ENCODE measurements around the gene TBC1D9B.

The TBC1D9B gene

GRCh38 chr5:179880848-179881590 lies 26.7 kb downstream of the TBC1D9B start:
- Histone ChIP-seq H3K4ac (ENCODE audit: low read depth, low read length) (no peak overlapping the region), H3K79me2 (ENCODE audit: control insufficient read depth, insufficient read depth, low read length) (no peaks in the 10 kb centered on the region), H4K5ac (ENCODE audit: low read length) (no peak overlapping the region), H2BK5ac (ENCODE audit: low read length) (no peak overlapping the region), H3K79me1 (ENCODE audit: low read length) (no peaks in the 10 kb centered on the region), H3K27ac (ENCODE audit: low read depth, low read length) (no peak overlapping the region), H3K18ac (ENCODE audit: low read length) (no peak overlapping the region), H3K56ac (ENCODE audit: low read length) (no peak overlapping the region), H3K9ac (ENCODE audit: low read length) (no peak overlapping the region), H3K4me3 (ENCODE audit: low read length) (no peak overlapping the region), H2AK5ac (ENCODE audit: low read length) (no peak overlapping the region), H3K27me3 (ENCODE audit: insufficient read depth, low read length, poor library complexity) (no peaks in the 10 kb centered on the region), H2BK15ac (replicated peaks; ENCODE audit: low read depth) (no peak overlapping the region), H2BK120ac (ENCODE audit: low read depth, low read length) (no peak overlapping the region), H3K4me1 (ENCODE audit: control insufficient read depth, low read depth, low read length) (no peaks in the 10 kb centered on the region), H3K23ac (ENCODE audit: low read length) (no peak overlapping the region), H3K36me3 (ENCODE audit: control insufficient read depth, insufficient read depth, low read length) (peaks cover 12% of the 10 kb centered on the region), H3K4me2 (ENCODE audit: low read length) (no peak overlapping the region), H4K8ac (ENCODE audit: low read depth, low read length) (no peak overlapping the region)
- no CpG with 5 or more reads among the region's 25 CpGs for WGBS (ENCODE audit: extremely low coverage, insufficient coverage, low lambda C conversion rate)
- no peak for DNase-seq

- peaks cover 11% of the 10 kb centered on the region for H3K36me3 ChIP-seq (ENCODE audit: control insufficient read depth, insufficient read depth, low read length)
- H3K4me2 ChIP-seq (ENCODE audit: low read length): no peak overlapping the region
- no peak overlapping the region for H3K23ac ChIP-seq (ENCODE audit: low read length)
- H3K4me3 ChIP-seq (ENCODE audit: low read length): no peak overlapping the region
- no peak overlapping the region for H3K56ac ChIP-seq (ENCODE audit: low read length)
- no peak overlapping the region for H3K4ac ChIP-seq (ENCODE audit: low read depth, low read length)
- no peaks in the 10 kb centered on the region for H3K79me2 ChIP-seq (ENCODE audit: control insufficient read depth, insufficient read depth, low read length)
- H3K79me1 ChIP-seq (ENCODE audit: low read length): no peaks in the 10 kb centered on the region
- H3K9ac ChIP-seq (ENCODE audit: low read length): no peak overlapping the region
- no peak overlapping the region for H2BK5ac ChIP-seq (ENCODE audit: low read length)
- H3K18ac ChIP-seq (ENCODE audit: low read length): no peak overlapping the region
- H2BK15ac ChIP-seq (replicated peaks; ENCODE audit: low read depth): no peak overlapping the region
- H3K4me1 ChIP-seq (ENCODE audit: control insufficient read depth, low read depth, low read length): no peaks in the 10 kb centered on the region
- no peak overlapping the region for H3K27ac ChIP-seq (ENCODE audit: low read depth, low read length)
- WGBS (ENCODE audit: extremely low coverage, insufficient coverage, low lambda C conversion rate): no CpG with 5 or more reads among the region's 12 CpGs
- no peak overlapping the region for H2AK5ac ChIP-seq (ENCODE audit: low read length)
- H2BK120ac ChIP-seq (ENCODE audit: low read depth, low read length): no peak overlapping the region
- H4K8ac ChIP-seq (ENCODE audit: low read depth, low read length): no peak overlapping the region
- DNase-seq: no peak
- H3K27me3 ChIP-seq (ENCODE audit: insufficient read depth, low read length, poor library complexity): no peaks in the 10 kb centered on the region
- H4K5ac ChIP-seq (ENCODE audit: low read length): no peak overlapping the region
These were observed 27.5 kb downstream of the TBC1D9B start for GRCh38 chr5:179880066-179880650.

GRCh38 chr5:179879690-179880010 lies 28.0 kb downstream of the TBC1D9B start:
- Histone ChIP-seq H3K18ac (ENCODE audit: low read length) (no peak overlapping the region), H3K27ac (ENCODE audit: low read depth, low read length) (no peak overlapping the region), H3K56ac (ENCODE audit: low read length) (no peak overlapping the region), H3K79me2 (ENCODE audit: control insufficient read depth, insufficient read depth, low read length) (no peaks in the 10 kb centered on the region), H3K4me3 (ENCODE audit: low read length) (no peak overlapping the region), H3K4ac (ENCODE audit: low read depth, low read length) (no peak overlapping the region), H4K8ac (ENCODE audit: low read depth, low read length) (no peak overlapping the region), H3K4me2 (ENCODE audit: low read length) (no peak overlapping the region), H2BK15ac (replicated peaks; ENCODE audit: low read depth) (no peak overlapping the region), H3K36me3 (ENCODE audit: control insufficient read depth, insufficient read depth, low read length) (peaks cover 8% of the 10 kb centered on the region), H3K23ac (ENCODE audit: low read length) (no peak overlapping the region), H3K4me1 (ENCODE audit: control insufficient read depth, low read depth, low read length) (no peaks in the 10 kb centered on the region), H2BK120ac (ENCODE audit: low read depth, low read length) (no peak overlapping the region), H3K27me3 (ENCODE audit: insufficient read depth, low read length, poor library complexity) (no peaks in the 10 kb centered on the region), H2AK5ac (ENCODE audit: low read length) (no peak overlapping the region), H3K9ac (ENCODE audit: low read length) (no peak overlapping the region), H3K79me1 (ENCODE audit: low read length) (no peaks in the 10 kb centered on the region), H2BK5ac (ENCODE audit: low read length) (no peak overlapping the region), H4K5ac (ENCODE audit: low read length) (no peak overlapping the region)
- no CpG with 5 or more reads among the region's 13 CpGs for WGBS (ENCODE audit: extremely low coverage, insufficient coverage, low lambda C conversion rate)
- DNase-seq: no peak

- WGBS (ENCODE audit: extremely low coverage, insufficient coverage, low lambda C conversion rate): no CpG with 5 or more reads among the region's 31 CpGs
- H3K27me3 ChIP-seq (ENCODE audit: insufficient read depth, low read length, poor library complexity): no peaks in the 10 kb centered on the region
- no peak overlapping the region for H2AK5ac ChIP-seq (ENCODE audit: low read length)
- no peak overlapping the region for H4K5ac ChIP-seq (ENCODE audit: low read length)
- no peak overlapping the region for H4K8ac ChIP-seq (ENCODE audit: low read depth, low read length)
- no peaks in the 10 kb centered on the region for H3K79me1 ChIP-seq (ENCODE audit: low read length)
- H2BK5ac ChIP-seq (ENCODE audit: low read length): no peak overlapping the region
- H3K27ac ChIP-seq (ENCODE audit: low read depth, low read length): no peak overlapping the region
- H3K4me3 ChIP-seq (ENCODE audit: low read length): no peak overlapping the region
- H3K4ac ChIP-seq (ENCODE audit: low read depth, low read length): no peak overlapping the region
- no peak overlapping the region for H3K56ac ChIP-seq (ENCODE audit: low read length)
- no peak for DNase-seq
- peaks cover 5% of the 10 kb centered on the region for H3K36me3 ChIP-seq (ENCODE audit: control insufficient read depth, insufficient read depth, low read length)
- H3K4me1 ChIP-seq (ENCODE audit: control insufficient read depth, low read depth, low read length): no peaks in the 10 kb centered on the region
- H3K9ac ChIP-seq (ENCODE audit: low read length): no peak overlapping the region
- H3K79me2 ChIP-seq (ENCODE audit: control insufficient read depth, insufficient read depth, low read length): no peaks in the 10 kb centered on the region
- H2BK15ac ChIP-seq (replicated peaks; ENCODE audit: low read depth): no peak overlapping the region
- H3K23ac ChIP-seq (ENCODE audit: low read length): no peak overlapping the region
- H3K4me2 ChIP-seq (ENCODE audit: low read length): no peak overlapping the region
- H3K18ac ChIP-seq (ENCODE audit: low read length): no peak overlapping the region
- no peak overlapping the region for H2BK120ac ChIP-seq (ENCODE audit: low read depth, low read length)
These were observed 28.6 kb downstream of the TBC1D9B start for GRCh38 chr5:179879003-179879689.

- no peak for DNase-seq
- Histone ChIP-seq H2AK5ac (ENCODE audit: low read length) (no peak overlapping the region), H3K4me3 (ENCODE audit: low read length) (no peak overlapping the region), H2BK120ac (ENCODE audit: low read depth, low read length) (no peak overlapping the region), H3K79me1 (ENCODE audit: low read length) (no peaks in the 10 kb centered on the region), H4K5ac (ENCODE audit: low read length) (no peak overlapping the region), H3K18ac (ENCODE audit: low read length) (no peak overlapping the region), H3K9ac (ENCODE audit: low read length) (no peak overlapping the region), H4K8ac (ENCODE audit: low read depth, low read length) (no peak overlapping the region), H3K4ac (ENCODE audit: low read depth, low read length) (no peak overlapping the region), H3K27me3 (ENCODE audit: insufficient read depth, low read length, poor library complexity) (no peaks in the 10 kb centered on the region), H3K4me2 (ENCODE audit: low read length) (no peak overlapping the region), H3K36me3 (ENCODE audit: control insufficient read depth, insufficient read depth, low read length) (no peaks in the 10 kb centered on the region), H2BK5ac (ENCODE audit: low read length) (no peak overlapping the region), H2BK15ac (replicated peaks; ENCODE audit: low read depth) (no peak overlapping the region), H3K4me1 (ENCODE audit: control insufficient read depth, low read depth, low read length) (no peaks in the 10 kb centered on the region), H3K23ac (ENCODE audit: low read length) (no peak overlapping the region), H3K79me2 (ENCODE audit: control insufficient read depth, insufficient read depth, low read length) (no peaks in the 10 kb centered on the region), H3K27ac (ENCODE audit: low read depth, low read length) (no peak overlapping the region), H3K56ac (ENCODE audit: low read length) (no peak overlapping the region)
- no CpG with 5 or more reads among the region's 26 CpGs for WGBS (ENCODE audit: extremely low coverage, insufficient coverage, low lambda C conversion rate)
These were observed 29.3 kb downstream of the TBC1D9B start for GRCh38 chr5:179878222-179879002.
